Hypothalamus (tissue), 51 donors: Measurements from ENCODE around the gene POM121L12.

Source experiments
- DNase-seq, 51 donors: peaks; one replicate each; lab custom pipeline; 2025; lab: John Stamatoyannopoulos, UW

POM121L12 gene

GRCh38 chr7:53035499-53036412 lies at the start of gene POM121L12:
POM121L12 (plus strand) TSS chr7:53035633; CDS start chr7:53035672, 39 bp downstream.
- DNase-seq, result no peak

- no peak for DNase-seq
Measured at GRCh38 chr7:52992001-52992400, 43.4 kb upstream of the POM121L12 start.

DNA sequence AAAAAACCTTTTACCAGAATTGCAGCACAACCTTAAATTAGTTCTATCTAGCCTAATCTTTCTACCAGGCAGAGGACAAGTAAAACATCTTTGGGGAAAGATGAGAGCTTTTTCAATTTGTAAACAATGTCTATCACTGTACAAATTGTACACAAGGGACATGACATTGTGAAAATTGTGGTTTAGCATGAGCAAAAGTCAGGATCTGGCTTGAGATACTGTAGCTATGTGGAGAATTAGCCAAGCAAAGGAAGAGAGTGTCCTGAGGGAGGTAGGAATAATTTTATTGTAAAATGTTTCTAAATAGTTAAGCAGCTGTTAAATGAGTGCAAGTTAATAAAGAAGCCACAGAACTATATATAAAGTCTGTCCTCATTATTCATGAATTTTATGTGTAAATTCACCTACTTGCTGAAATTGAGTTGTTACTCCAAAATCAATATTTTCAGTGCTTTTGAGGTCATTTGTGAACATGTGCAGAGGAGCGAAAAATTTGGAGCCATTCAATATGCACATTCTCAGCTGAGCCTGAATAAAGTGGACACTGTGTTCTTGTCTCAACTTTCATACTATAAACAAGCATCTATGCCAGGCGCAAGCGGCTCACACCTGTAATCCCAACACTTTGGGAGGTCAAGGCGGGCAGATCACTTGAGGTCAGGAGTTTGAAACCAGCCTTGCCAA lies 42.8 kb upstream of the POM121L12 start:
- DNase-seq, result no peak

DNA sequence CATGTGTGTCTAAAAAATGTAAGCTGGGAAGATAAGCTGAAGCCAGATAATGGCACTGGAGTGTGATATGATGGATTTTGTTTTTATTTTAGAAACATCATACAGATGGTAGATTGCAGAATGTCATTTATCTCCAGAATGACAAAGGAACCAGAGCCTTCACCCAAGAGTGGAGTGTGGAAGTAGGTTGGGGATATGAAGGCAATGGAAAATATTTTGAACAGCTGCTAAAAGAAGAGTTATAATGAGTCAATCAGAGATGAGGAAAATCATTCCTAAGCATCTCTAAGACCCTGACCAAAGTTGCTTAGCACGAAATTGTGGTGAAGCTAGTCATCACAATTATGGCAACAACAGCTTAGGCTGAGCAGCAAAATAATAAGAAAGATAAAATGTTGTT lies 39.8 kb upstream of the POM121L12 start:
- DNase-seq, result no peak

DNA sequence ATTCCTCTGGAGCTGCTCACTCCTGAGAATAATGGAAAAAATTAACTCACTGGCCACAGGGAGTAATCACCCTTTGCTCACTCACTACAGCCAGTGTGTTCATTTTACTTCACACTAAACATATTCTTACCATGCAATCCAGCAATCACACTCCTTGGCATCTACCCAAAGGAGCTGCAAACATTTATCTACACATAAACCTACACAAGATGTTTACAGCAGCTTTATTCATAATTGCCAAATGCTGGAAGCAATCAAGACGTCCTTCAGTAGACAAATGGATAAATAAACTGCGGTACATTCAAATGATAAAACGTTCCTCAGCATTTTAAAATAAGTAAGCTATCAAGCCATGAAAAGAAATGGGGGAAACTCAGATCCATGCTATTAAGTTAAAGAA lies 34.2 kb upstream of the POM121L12 start:
- DNase-seq, result no peak

DNA sequence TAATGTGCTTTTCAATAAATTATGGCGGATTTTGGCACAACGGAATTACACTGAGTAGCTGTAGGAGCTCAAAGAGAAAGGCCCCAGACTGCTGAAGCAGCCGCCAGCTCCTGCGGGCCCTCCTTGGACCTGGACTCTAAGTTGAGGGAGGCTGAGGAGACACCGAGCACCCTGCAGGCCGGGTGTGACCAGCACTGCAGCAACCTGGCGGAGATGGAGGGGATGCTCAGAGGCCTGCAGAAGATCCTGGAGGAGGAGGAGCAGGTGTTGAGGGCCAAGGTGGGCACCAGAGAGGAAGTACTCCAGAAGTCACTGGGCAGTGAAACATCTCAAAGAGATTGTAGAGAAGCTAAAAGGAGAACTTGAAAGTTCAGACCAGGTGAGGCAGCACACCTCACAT lies 33.0 kb upstream of the POM121L12 start:
- no peak for DNase-seq

GRCh38 chr7:53003653-53004445 lies 31.6 kb upstream of the POM121L12 start:
- DNase-seq, result no peak

DNA sequence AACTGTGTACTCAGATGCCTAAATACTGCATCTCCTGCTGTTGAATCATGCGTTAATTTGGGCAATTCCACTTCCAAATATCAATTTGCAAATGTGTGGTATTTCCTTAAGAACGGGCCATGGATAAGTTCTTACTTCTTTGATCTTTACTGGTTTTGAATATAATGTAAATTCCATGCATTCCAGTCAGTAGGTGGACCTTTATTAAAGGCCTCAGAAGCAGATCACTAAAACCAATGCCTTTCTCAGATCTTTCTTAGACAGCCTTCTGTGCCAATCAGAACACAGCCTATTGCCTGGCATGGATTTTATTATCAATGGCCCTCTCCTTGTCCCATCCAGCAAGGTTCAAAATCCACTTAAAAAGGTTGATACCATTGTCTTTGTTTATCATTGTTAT lies 21.5 kb upstream of the POM121L12 start:
- DNase-seq, result no peak

GRCh38 chr7:53015463-53015862 lies 20.0 kb upstream of the POM121L12 start:
- no peak for DNase-seq

- DNase-seq, result no peak
Measured at GRCh38 chr7:53022893-53023292, 12.5 kb upstream of the POM121L12 start.

GRCh38 chr7:53048638-53049037 lies 13.2 kb downstream of the POM121L12 start:
- DNase-seq, result no peak

DNA sequence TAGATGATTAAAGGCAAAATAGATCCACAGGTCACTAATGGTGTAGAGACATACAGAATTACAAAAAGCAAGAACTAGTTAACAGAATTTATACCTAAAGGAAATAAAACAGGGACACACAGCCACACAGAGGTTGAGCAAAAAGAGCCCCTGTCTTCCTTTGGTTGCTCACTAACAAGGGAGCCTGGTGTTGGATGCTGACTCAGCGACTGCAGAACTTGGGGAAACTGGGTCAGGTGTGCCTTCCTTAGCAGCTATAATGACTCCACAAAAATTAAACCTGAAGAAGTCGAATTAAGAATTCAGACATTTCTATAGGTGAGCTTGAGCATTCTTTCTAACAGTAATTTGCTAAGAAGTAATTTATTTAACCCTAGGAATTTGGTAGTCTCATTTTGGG lies 15.0 kb downstream of the POM121L12 start:
- no peak for DNase-seq

DNA sequence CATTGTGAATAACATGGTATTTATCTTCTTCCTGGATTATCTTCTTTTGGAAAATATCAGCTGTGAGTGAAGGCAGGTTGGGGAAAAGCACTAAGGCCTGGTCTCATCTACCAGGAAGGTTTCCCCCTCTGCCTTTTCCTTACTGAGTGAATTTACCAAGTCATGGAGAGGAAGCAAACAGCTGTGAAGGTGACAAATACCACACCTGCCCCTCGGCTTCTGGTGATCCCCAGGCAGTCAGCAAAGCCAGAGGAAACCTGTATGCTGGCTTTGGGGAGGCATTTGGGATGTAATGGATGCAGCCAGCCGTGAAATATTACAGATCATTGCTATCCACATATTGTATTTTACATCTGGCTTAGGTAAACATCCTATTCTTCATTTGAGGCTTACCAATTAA lies 24.2 kb downstream of the POM121L12 start:
- no peak for DNase-seq

GRCh38 chr7:53060066-53060465 lies 24.6 kb downstream of the POM121L12 start:
- no peak for DNase-seq

DNA sequence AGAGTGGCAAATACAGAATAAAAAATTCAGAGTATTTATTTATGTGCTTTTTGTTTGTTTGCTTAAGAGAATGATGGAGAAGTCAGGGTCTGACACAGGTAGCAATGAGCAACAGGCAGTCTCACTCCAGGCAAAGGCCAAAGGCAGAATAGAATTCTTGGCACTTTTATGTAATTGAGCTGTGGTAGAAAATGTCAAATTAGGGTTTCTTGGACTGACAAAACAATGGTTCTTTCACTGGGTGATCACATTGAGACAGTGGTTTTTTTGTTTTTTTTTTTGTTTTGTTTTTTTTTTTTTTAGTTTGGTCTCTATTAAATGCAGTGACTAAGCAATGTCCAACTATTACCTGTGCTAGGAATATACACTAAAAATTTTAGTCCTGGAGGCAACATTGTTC lies 27.4 kb downstream of the POM121L12 start:
- no peak for DNase-seq

DNA sequence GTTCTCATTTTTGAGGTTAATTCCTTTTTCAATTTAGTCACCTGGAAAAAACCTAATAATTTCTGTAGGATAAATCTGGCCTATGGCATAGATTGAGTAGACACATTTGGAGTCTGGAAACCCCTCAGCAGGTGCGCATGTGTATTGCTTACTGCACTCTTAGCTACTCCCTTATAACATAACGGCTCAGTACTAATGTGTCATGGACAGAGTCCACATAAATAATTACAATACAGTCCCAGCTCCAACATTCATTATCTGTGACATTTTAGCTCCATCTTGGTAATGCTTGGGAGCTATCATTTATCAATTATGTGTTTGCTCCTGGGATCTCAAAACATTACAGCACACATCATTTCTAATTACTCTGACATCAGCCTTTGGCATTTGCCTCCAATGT lies 33.2 kb downstream of the POM121L12 start:
- DNase-seq, result no peak

- no peak for DNase-seq
Measured at GRCh38 chr7:53070883-53071282, 35.5 kb downstream of the POM121L12 start.
